NCI-H510A (cell line): Measurements from ENCODE around the gene SAXO1.
"Not testable (repeated sequence)": the region's sequence is repeated elsewhere in the genome, so short reads cannot be mapped to it uniquely, and the experiment has no call there.

Experiments used
- DNase-seq: peaks from one replicate; lab custom pipeline; 2025; lab: John Stamatoyannopoulos, UW

Gene SAXO1

DNA sequence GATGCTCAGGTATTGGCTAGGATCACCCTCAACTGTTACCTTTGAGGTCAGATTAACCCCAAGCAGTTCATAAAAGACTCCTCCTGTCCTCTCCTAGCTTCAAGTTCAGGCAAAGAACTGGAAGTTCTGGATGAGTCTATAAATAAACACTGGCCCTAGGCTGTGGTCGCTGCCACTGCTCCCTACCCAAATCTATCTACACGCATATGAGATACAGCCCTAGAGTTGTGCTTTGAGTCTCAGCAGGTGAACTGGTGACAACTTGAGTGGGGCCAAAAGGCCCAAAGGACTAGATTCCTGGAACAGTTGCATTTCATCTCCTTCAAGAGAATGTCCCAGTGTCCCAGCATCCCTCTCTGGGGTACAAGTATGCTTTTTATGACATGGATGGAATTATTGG is 62.6 kb downstream of the SAXO1 start:
- no peak for DNase-seq

GRCh38 chr9:18969128-18969527 is 63.9 kb downstream of the SAXO1 start:
- no peak for DNase-seq

DNA sequence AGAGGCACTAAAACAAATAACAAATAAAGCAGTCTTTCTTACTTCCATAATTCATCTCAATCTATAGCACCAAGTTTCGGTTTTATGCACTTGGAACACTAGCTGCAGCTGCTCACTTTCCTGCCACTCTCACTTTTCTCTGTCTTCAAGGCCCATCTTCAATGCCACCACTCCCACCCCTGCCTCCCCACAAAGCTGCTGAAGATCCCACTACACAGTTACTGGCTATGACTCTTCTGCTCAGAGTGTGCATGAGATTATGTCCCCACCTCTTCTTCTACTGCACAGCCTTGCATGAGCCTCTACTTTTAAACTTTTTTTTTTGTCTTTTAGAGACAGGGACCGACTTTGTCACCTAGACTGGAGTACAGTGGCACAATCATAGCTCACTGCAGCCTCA is 77.4 kb downstream of the SAXO1 start:
- DNase-seq: no peak

DNA sequence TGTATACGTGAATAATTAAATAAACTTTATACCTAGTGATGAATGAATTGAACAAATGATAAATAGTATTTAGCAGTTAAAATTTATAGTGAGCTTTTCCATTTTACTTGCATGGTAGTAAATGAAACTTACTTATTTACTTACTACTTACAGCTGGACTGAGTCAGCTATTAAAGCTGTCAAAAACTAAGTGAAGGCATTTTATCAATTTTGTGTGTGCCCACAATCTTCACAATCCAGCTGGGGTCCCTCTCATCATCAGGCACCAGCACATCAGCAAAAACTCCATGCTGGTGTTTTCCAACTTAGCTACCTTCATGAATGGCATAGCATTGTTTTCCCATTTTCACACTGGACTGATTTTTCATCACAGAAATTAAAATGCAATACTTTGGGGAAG is 81.1 kb downstream of the SAXO1 start:
- DNase-seq: no peak

- peak; percentile 8 for DNase-seq
These were observed 85.1 kb downstream of the SAXO1 start for GRCh38 chr9:18947892-18948339.

DNA sequence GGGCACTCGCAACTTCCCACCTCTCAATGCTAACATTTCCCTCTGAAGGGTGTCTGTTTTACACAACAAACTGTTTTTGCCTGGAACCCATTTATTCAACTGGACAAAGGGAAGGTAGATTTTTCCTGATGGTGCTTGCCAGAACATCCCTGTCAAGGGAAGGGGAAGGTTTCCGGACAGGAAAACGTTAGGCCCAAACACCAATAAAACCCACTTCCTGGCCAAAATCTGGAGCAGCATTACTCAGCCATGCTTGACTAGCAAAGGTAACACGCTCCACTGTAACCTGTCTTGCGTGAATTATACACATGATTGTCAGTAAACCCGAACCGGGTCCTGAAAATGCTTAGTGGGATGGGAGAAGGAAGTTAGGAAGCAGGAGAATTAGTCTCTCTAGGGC is 90.2 kb downstream of the SAXO1 start:
- no peak for DNase-seq

GRCh38 chr9:18941060-18941740 is 91.8 kb downstream of the SAXO1 start:
- no peak for DNase-seq

- DNase-seq: no peak
These were observed 93.1 kb downstream of the SAXO1 start for GRCh38 chr9:18939943-18940342.

DNA sequence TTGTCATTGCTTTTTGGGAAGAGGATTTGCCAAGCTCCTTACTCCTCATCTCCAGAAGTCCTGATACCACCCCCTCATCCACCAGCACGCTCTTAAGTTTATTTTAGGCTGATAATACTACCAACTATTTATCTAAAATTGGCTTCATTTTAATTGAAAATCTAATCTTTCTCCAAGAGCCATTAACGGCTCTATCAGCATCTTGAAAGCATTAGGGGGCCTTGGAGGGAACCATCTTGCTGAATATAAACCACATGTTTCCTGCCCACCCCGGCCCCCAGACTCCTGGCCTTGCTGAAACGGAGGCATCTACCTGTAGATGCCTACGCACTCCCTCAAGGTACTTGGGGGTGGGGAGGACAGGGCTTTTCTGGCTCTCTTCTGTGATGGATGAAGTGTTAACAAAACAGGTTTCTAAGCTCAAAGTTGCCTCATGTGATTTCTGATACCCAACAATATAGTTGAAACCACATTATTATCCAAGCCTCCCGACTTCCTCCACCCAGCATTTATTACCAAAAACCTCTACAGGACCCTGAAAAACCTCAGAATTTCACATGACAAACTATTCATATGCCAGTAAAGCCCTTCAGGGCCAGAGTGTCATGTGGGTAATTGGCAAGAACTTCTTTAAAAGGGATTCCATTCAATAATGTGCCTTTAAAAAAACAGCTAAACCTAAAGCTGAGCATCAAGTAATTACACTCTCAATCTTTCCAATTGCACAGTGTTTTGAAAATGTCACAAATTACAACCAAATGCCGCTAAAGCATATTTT is 96.7 kb downstream of the SAXO1 start:
- DNase-seq: no peak

DNA sequence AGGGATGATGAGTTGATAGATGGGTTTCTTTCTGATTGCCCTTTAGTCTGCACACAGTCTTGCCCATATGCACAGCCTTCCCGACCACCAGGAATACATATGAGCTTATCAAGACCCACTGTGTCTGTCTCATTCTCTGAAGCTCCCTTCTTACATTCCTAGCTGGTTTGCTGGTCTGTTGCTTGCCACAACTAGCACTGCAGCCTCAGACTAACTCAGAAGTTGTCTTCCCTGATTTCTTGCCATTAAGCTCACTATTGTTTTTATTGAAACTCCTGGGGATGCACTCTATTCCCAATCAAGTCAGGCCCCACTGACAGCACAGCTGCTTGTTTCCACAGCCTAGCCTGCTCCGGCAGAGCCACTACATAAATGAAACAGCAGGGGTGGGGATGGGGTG is 97.5 kb downstream of the SAXO1 start:
- DNase-seq: no peak

DNA sequence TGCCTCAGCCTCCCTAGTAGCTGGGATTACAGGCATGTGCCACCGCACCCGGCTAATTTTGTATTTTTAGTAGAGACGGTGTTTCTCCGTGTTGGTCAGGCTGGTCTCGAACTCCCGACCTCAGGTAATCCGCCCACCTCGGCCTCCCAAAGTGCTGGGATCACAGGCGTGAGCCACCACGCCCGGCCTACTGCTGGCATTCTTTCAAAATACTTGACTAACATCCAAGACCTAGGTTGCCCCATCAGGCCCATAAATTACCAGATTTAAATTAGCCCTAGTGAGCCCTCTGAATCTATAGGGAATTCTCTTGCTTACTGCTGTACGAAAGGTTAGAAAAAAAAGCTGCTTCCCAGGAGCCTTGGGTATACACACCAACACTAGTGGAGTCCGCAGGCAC is 102.4 kb downstream of the SAXO1 start:
- DNase-seq: not testable (repeated sequence)

GRCh38 chr9:18928711-18929110 is 104.3 kb downstream of the SAXO1 start:
- no peak for DNase-seq

DNA sequence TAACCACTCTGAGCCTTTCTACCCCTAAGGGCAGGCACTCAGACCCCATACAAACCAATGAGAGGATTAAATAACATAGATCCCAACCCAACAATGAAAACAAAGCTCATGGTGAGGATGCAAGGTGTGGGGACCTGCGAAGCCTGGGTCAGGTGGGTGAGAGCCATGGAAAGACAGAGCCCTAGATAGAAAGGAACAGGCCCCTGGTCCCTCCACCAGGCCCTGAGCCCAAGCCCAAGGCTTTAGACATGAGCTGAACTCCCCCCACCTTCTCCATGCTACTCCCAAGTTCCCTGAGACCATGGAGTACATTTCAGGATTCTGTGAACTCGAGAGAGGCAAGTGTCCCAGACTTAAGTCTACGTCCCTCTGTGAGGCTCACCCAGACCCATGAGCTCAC is 106.5 kb downstream of the SAXO1 start:
- DNase-seq: no peak

GRCh38 chr9:18925880-18926279 is 107.1 kb downstream of the SAXO1 start:
- no peak for DNase-seq

GRCh38 chr9:18923671-18924430 is 109.2 kb downstream of the SAXO1 start:
- no peak for DNase-seq

- DNase-seq: no peak
These were observed 109.8 kb downstream of the SAXO1 start for GRCh38 chr9:18923167-18923566.

DNA sequence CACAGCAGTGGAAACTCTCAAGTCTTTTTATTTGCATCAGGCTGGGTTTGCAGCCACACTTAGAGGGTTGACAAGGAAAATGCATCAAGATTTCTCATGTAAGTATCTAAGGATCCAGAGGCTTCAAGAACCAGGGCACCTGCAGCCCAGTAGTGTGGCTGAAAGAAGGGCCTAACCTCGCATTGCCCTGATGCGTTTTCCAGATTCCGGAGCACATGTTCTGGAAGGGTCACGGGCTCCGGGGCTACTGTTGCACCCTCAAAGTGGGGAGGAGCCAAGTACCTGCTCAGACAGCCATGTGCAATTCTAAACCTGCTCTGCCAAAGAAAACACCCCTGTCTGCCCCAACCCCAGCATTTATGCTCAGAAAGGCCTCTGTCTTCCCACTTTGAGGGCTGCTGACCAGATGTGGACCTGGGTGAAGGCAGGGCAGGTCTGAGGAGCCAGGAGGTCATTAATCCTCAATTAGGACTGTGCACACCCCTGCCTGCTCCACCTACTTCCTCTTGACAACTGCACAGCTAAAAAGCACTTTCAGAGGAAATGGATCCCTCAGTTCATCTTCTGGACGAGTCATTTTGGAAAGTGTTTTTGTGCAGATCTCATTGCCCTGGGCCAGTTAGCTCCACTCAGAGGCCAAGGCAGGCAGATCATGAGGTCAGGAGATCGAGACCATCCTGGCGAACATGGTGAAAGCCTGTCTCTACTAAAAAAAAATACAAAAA is 110.7 kb downstream of the SAXO1 start:
- no peak for DNase-seq

GRCh38 chr9:18921366-18922075 is 111.5 kb downstream of the SAXO1 start:
- no peak for DNase-seq

- DNase-seq: no peak
These were observed 112.6 kb downstream of the SAXO1 start for GRCh38 chr9:18920141-18921084.

- DNase-seq: no peak
These were observed 121.2 kb downstream of the SAXO1 start for GRCh38 chr9:18911714-18912342.
